Right cardiac atrium (tissue), 5 donors: ENCODE data around the gene MORN5. TPM values are rescaled to one million over a fixed set of nuclear protein-coding genes. Genes with fewer than 3 reads are reported as not detected.

Source experiments
- ATAC-seq, 2 donors: fragments of 200-7000 bp; cut with Tn5 transposase; one replicate each; pipeline versions ENCODE4 v1.8.0 to v1.9.1; 2020; ENCODE audit warnings: moderate library complexity in 2 of 2, mild to moderate bottlenecking in 1 of 2
- DNase-seq, 3 donors: peaks; one replicate each; pipeline ENCODE4 v3.0.0-alpha.2; 2020
- H3K27ac ChIP-seq: one replicate; pipeline ENCODE4 v1.5.1; 2013; ENCODE audit warnings: mild to moderate bottlenecking, low read length, control low read depth, moderate library complexity
- H3K27me3 ChIP-seq: one replicate; pipeline ENCODE4 v1.6.1; 2013; ENCODE audit not compliant: control insufficient read depth, insufficient read depth
- H3K4me1 ChIP-seq: one replicate; pipeline ENCODE4 v1.6.1; 2013; ENCODE audit warnings: low read length; ENCODE audit not compliant: control insufficient read depth, insufficient read depth
- H3K4me3 ChIP-seq: one replicate; pipeline ENCODE4 v1.5.1; 2013; ENCODE audit warnings: low read length, control low read depth
- H3K9me3 ChIP-seq: one replicate; pipeline ENCODE4 v1.6.1; 2013; ENCODE audit warnings: low read length; ENCODE audit not compliant: control insufficient read depth
- WGBS: extraction: QIAGEN DNeasy Blood & Tissue Kit; methylation state at CpG from one replicate; pipeline ENCODE4 v1.1.7; 2013; 5-methylcytosine and 5-hydroxymethylcytosine counted together
- intact Hi-C, 4 donors: fragments of 100-400 bp; cut with DNase I; formaldehyde crosslinking; loops; one replicate each; pipeline versions ENCODE4 v1.11.0 to v1.14.0; 2022 to 2023
- polyA plus RNA-seq: library from polyadenylated mRNA; stranded (reverse); fragments of 200-250 nt; gene quantifications from one replicate; pipeline ENCODE4 v1.2.3, GENCODE V29; 2013
- total RNA-seq, 4 donors: library from RNA; stranded (reverse); fragmentation: NEBNext Ultra II Directional; extraction: Animal tissue kit (Norgen Biotek cat#: 25700); gene quantifications; one replicate each; pipeline ENCODE4 v1.2.1, GENCODE V29; 2021
- donor health status: healthy with polysubstance abuse.
- donor health status: DM: no; HTN: yes; CAD: no.
- donor health status: DM: no; HTN: no; CAD: no.
- donor health status: DM: no; HTN: yes; CAD: no; lungs with severe emphysema.
- donor health status: DM: yes; HTN: yes; CAD: no.

MORN5 gene
- total and polyA plus RNA-seq, 5 donors, result 0.25 TPM; not detected in 4

GRCh38 chr9:122125158-122125508 lies 34.6 kb upstream of the MORN5 start:
- Histone ChIP-seq H3K27me3 (no peaks in the 10 kb centered on the region), H3K4me1 (no peaks in the 10 kb centered on the region), H3K9me3 (no peaks in the 10 kb centered on the region), H3K27ac (no peak overlapping the region), H3K4me3 (no peak overlapping the region)
- ATAC-seq (peak; percentile 72 to 82), DNase-seq (peak; percentile 79 to 92 (median 91))
- WGBS, result under 1% methylated on average over 8 of the region's 8 CpGs
- intact Hi-C loops, result loop anchor here (1.0 to 10.0 kb wide), 6 partner anchors 26 to 680 kb away; partner anchors contain the start of gene OR1K1 (in 1 of the 4)

GRCh38 chr9:122125509-122126330 lies 34.0 kb upstream of the MORN5 start:
- Histone ChIP-seq H3K9me3 (no peaks in the 10 kb centered on the region), H3K4me1 (no peaks in the 10 kb centered on the region), H3K4me3 (no peak overlapping the region), H3K27ac (peak overlapping the region; percentile 0), H3K27me3 (no peaks in the 10 kb centered on the region)
- 41% methylated on average over 21 of the region's 21 CpGs for WGBS
- peak in 2 of 3 donors; percentile 70 to 73 for DNase-seq
- peak; percentile 31 to 41 for ATAC-seq
- intact Hi-C loops, result loop anchor here (1.0 to 10.0 kb wide), 6 partner anchors 27 to 679 kb away; partner anchors contain the start of gene OR1K1 (in 1 of the 4)

GRCh38 chr9:122126331-122127261 lies 33.1 kb upstream of the MORN5 start:
- H3K4me1 ChIP-seq, result no peaks in the 10 kb centered on the region
- H3K9me3 ChIP-seq, result no peaks in the 10 kb centered on the region
- intact Hi-C loops, result loop anchor here in 3 of 4 donors (10.0 kb wide), 2 partner anchors 328 to 678 kb away; partner anchors contain the start of gene OR1K1 (in 1 of the 3)
- peak overlapping the region; percentile 21 for H3K4me3 ChIP-seq
- WGBS, result 27% methylated on average over 64 of the region's 64 CpGs
- no peak for ATAC-seq
- no peaks in the 10 kb centered on the region for H3K27me3 ChIP-seq
- DNase-seq, result peak in 1 of 3 donors; percentile 62
- H3K27ac ChIP-seq, result peak overlapping the region; percentile 0

GRCh38 chr9:122127396-122127798 lies 32.3 kb upstream of the MORN5 start:
- Histone ChIP-seq H3K27ac (no peak overlapping the region), H3K4me1 (no peaks in the 10 kb centered on the region), H3K9me3 (no peaks in the 10 kb centered on the region), H3K4me3 (no peak overlapping the region), H3K27me3 (no peaks in the 10 kb centered on the region)
- intact Hi-C loops, result loop anchor here in 3 of 4 donors (10.0 kb wide), 2 partner anchors 327 to 677 kb away; partner anchors contain the start of gene OR1K1 (in 1 of the 3)
- ATAC-seq (no peak), DNase-seq (no peak)
- WGBS, result 85% methylated on average over 10 of the region's 10 CpGs

GRCh38 chr9:122128007-122128968 lies 31.4 kb upstream of the MORN5 start:
- Histone ChIP-seq H3K9me3 (no peaks in the 10 kb centered on the region), H3K27me3 (no peaks in the 10 kb centered on the region), H3K4me1 (peaks cover 5% of the 10 kb centered on the region), H3K27ac (peak overlapping the region; percentile 33), H3K4me3 (no peak overlapping the region)
- DNase-seq, result peak; percentile 53 to 80 (median 80)
- intact Hi-C loops, result loop anchor here in 3 of 4 donors (10.0 kb wide), 2 partner anchors 327 to 677 kb away; partner anchors contain the start of gene OR1K1 (in 1 of the 3)
- ATAC-seq, result peak; percentile 39 to 57
- WGBS, result 59% methylated on average over 24 of the region's 24 CpGs

- H3K9me3 ChIP-seq, result no peaks in the 10 kb centered on the region
- H3K4me3 ChIP-seq, result no peak overlapping the region
- no peak for ATAC-seq
- intact Hi-C loops, result loop anchor here in 3 of 4 donors (10.0 kb wide), 2 partner anchors 326 to 676 kb away; partner anchors contain the start of gene OR1K1 (in 1 of the 3)
- H3K27me3 ChIP-seq, result no peaks in the 10 kb centered on the region
- 84% methylated on average over 7 of the region's 7 CpGs for WGBS
- DNase-seq, result no peak
- H3K27ac ChIP-seq, result peak overlapping the region; percentile 33
- H3K4me1 ChIP-seq, result peaks cover 10% of the 10 kb centered on the region
Observed at GRCh38 chr9:122128969-122129343, 30.8 kb upstream of the MORN5 start.

GRCh38 chr9:122129969-122130368 lies 29.7 kb upstream of the MORN5 start:
- Histone ChIP-seq H3K4me3 (no peak overlapping the region), H3K9me3 (no peaks in the 10 kb centered on the region), H3K4me1 (peaks cover 17% of the 10 kb centered on the region), H3K27ac (no peak overlapping the region), H3K27me3 (no peaks in the 10 kb centered on the region)
- intact Hi-C loops, result loop anchor here in 3 of 4 donors (10.0 kb wide), 2 partner anchors 325 to 675 kb away; partner anchors contain the start of gene OR1K1 (in 1 of the 3)
- WGBS, result 91% methylated on average over 2 of the region's 2 CpGs
- ATAC-seq (no peak), DNase-seq (no peak)

- intact Hi-C loops, result no loop called here
- Histone ChIP-seq H3K4me3 (no peak overlapping the region), H3K27ac (no peak overlapping the region), H3K4me1 (peaks cover 17% of the 10 kb centered on the region), H3K9me3 (no peaks in the 10 kb centered on the region), H3K27me3 (no peaks in the 10 kb centered on the region)
- 74% methylated on average over 4 of the region's 4 CpGs for WGBS
- ATAC-seq (no peak), DNase-seq (no peak)
Observed at GRCh38 chr9:122130837-122131236, 28.9 kb upstream of the MORN5 start.

GRCh38 chr9:122131401-122132001 lies 28.2 kb upstream of the MORN5 start:
- Histone ChIP-seq H3K4me3 (no peak overlapping the region), H3K27me3 (no peaks in the 10 kb centered on the region), H3K9me3 (no peaks in the 10 kb centered on the region), H3K4me1 (peaks cover 17% of the 10 kb centered on the region), H3K27ac (no peak overlapping the region)
- ATAC-seq, result peak; percentile 32 to 62
- peak in 1 of 3 donors; percentile 75 for DNase-seq
- 32% methylated on average over 21 of the region's 21 CpGs for WGBS
- intact Hi-C loops, result no loop called here
